ENCODE results near the gene CLEC18C.
"Not testable (repeated sequence)": the region's sequence is repeated elsewhere in the genome, so short reads cannot be mapped to it uniquely, and the experiment has no call there.

DNA sequence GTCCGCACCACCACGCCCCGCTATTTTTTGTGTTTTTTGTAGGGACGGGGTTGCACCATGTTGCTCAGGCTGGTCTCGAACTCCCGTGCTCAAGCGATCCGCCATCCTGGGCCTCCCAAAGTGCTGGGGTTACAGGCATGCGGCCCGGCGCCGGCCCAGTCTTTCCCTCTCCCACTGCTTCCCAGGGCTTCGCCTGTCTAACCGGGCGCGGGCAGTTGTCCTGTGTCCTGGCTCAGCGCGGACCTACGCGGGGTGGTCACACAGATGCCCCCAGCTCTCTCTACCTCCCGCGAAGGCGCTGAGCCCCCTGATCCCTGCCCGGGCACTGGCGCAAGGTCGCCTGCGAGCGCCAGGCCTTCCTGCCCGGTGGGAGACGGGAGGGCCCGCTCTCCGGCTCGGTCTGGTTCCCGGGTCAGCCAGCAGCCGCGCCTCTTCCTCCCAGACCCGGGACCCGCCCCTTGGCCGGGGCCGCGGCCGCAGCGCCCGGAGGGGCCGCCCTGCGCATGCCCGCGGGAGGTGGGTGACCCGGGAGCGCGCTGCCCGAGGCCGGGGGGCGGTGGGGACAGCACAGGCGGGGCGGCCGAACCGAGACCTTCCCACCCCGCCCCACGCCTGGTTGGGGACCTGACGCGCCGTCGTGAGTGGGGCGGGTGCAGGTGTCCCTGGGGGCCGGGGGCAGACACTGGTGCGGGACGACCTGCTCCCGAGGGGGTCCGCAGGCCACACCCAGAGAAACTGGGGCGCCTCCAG lies 14.4 kb downstream of the CLEC18C start:
- TF ChIP-seq CTCF (IDR thresholded peaks at IDR 0.05; ENCODE audit: borderline replicate concordance, extremely low read depth, low read length, poor library complexity, severe bottlenecking); EZH2 (IDR thresholded peaks at IDR 0.05; ENCODE audit: borderline replicate concordance, low read depth, low read length, severe bottlenecking): not testable (repeated sequence)

All from DND-41 (cell line).